B cell (primary cell): ENCODE measurements around the gene TAF11L4.

Experiments
- EZH2 ChIP-seq: IDR thresholded peaks from 2 replicates; pipeline ENCODE4 v1.6.1; 2012; ENCODE audit warnings: borderline replicate concordance, low read depth, mild to moderate bottlenecking, moderate library complexity, low read length; ENCODE audit not compliant: insufficient read depth, poor library complexity, severe bottlenecking
- TF ChIP-seq, protein P1 (sequence below): fragments of 200-600 bp; IDR thresholded peaks from one replicate; pipeline ENCODE4 v1.8.0; 2022; ENCODE audit warnings: antibody characterized with exemption, mild to moderate bottlenecking

DNA sequence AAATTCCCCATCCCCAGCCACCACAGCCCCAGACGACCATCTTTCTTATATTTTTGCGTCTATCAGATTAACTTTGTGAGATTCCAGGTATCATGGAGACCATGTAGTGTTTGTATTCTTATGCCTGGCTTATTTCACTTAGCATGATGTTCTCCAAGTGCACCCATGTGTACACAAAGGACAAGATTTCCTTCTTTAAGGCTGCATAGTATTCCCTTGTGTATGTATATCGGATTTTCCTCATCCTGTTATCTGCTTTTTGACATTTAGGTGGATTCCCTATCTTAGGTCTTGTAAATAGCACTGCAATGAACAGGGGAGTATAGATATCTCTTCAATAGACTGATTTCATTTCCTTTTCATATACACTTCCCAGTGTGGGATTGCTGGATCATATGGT is 28.8 kb upstream of the TAF11L4 start:
- TF ChIP-seq, protein P1, sequence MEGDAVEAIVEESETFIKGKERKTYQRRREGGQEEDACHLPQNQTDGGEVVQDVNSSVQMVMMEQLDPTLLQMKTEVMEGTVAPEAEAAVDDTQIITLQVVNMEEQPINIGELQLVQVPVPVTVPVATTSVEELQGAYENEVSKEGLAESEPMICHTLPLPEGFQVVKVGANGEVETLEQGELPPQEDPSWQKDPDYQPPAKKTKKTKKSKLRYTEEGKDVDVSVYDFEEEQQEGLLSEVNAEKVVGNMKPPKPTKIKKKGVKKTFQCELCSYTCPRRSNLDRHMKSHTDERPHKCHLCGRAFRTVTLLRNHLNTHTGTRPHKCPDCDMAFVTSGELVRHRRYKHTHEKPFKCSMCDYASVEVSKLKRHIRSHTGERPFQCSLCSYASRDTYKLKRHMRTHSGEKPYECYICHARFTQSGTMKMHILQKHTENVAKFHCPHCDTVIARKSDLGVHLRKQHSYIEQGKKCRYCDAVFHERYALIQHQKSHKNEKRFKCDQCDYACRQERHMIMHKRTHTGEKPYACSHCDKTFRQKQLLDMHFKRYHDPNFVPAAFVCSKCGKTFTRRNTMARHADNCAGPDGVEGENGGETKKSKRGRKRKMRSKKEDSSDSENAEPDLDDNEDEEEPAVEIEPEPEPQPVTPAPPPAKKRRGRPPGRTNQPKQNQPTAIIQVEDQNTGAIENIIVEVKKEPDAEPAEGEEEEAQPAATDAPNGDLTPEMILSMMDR: no peak
- TF ChIP-seq EZH2: no peak
